ENCODE data around the gene SERPINI2.

- TF ChIP-seq CTCF (IDR thresholded peaks at IDR 0.05) (no peak), POLR2A (IDR thresholded peaks at IDR 0.05) (no peak)
These were observed 76.0 kb downstream of the SERPINI2 start for GRCh38 chr3:167397826-167398225.

All from adrenal gland (tissue), 5 donors.